GM18951 (cell line): ENCODE results near the gene LPCAT2.
"Not testable (repeated sequence)": the region's sequence is repeated elsewhere in the genome, so short reads cannot be mapped to it uniquely, and the experiment has no call there.

Experiments used
- POLR2A ChIP-seq: IDR thresholded peaks from 4 replicates; pipeline ENCODE4 v1.6.1; 2011; ENCODE audit warnings: mild to moderate bottlenecking; ENCODE audit not compliant: insufficient read length, insufficient read depth; ENCODE audit errors: extremely low read depth
- in situ Hi-C: fragments of 300-500 bp; cut with MboI; formaldehyde crosslinking; loops from one replicate; pipeline ENCODE4 v1.12.0; 2022; ENCODE audit warnings: low sequenced_read_pairs, mixed read lengths, inconsistent platforms; ENCODE audit not compliant: unreplicated experiment

LPCAT2 gene

GRCh38 chr16:55575496-55575895 is 66.6 kb downstream of the LPCAT2 start:
- no peak for TF ChIP-seq POLR2A
- in situ Hi-C loops: no loop called here

DNA sequence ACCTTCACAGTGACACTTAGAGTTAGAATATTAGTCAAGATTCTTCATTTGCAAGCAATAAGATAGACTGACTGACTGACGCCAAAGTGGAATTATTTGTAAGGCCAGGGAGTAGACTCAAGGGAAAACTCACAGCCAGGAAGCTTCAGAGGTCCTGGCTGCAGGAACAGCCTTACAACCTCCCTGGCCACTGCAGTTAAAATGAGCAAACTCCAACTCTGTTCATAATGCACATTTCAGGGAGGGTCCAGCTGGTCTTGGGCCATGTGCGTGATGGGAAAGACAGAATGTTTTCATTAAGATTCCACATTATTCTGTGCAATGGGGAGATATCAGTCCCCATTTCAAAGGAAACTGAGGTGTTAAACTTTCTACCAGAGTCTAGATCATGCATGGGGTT is 67.5 kb downstream of the LPCAT2 start:
- TF ChIP-seq POLR2A: no peak
- in situ Hi-C loops: no loop called here

GRCh38 chr16:55577887-55578286 is 69.0 kb downstream of the LPCAT2 start:
- in situ Hi-C loops: no loop called here
- no peak for TF ChIP-seq POLR2A

DNA sequence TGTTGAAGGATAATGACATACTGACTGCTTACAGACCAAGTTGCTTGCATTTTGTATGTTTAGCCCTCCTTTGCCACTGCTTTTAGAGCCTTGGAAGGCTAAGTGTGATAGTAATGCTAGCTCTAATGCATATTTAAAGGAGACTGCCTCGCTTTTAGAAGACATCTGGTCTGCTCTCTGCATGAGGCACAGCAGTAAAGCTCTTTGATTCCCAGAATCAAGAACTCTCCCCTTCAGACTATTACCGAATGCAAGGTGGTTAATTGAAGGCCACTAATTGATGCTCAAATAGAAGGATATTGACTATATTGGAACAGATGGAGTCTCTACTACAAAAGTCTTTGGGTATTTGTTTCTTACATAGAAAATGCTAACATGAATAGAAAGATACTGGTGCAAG is 76.8 kb downstream of the LPCAT2 start:
- no peak for TF ChIP-seq POLR2A
- in situ Hi-C loops: no loop called here

DNA sequence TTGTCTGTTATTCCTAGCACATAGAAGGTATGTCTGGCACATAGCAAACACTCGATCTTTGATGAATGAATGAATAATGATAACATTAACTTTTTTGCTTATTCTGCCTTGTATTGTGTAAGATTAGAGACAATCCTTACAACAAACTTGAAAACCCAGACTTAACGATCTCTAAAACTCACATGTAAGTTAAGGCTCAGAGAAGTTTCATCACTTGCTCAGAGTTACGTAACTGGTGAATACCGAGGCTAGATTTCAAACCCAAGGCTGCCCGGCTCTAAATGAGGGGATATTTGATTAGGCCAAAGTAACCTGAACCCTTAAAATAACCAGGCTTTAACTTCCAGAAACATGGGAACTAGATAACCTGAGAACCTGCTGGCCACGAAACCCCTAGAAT is 79.9 kb downstream of the LPCAT2 start:
- in situ Hi-C loops: no loop called here

GRCh38 chr16:55592306-55592705 is 83.4 kb downstream of the LPCAT2 start:
- no peak for TF ChIP-seq POLR2A
- in situ Hi-C loops: no loop called here

More for the DNA sequence above, 79.9 kb downstream of the LPCAT2 start:
- no peak for TF ChIP-seq POLR2A

- TF ChIP-seq POLR2A: no peak
- in situ Hi-C loops: no loop called here
Measured at GRCh38 chr16:55597928-55598327, 89.1 kb downstream of the LPCAT2 start.

GRCh38 chr16:55605754-55606336 is 97.0 kb downstream of the LPCAT2 start:
- in situ Hi-C loops: no loop called here
- no peak for TF ChIP-seq POLR2A

- no peak for TF ChIP-seq POLR2A
- in situ Hi-C loops: no loop called here
Measured at GRCh38 chr16:55613613-55614335, 104.9 kb downstream of the LPCAT2 start.

GRCh38 chr16:55615071-55615470 is 106.2 kb downstream of the LPCAT2 start:
- in situ Hi-C loops: no loop called here
- no peak for TF ChIP-seq POLR2A

GRCh38 chr16:55615670-55616069 is 106.8 kb downstream of the LPCAT2 start:
- in situ Hi-C loops: not testable (repeated sequence)

DNA sequence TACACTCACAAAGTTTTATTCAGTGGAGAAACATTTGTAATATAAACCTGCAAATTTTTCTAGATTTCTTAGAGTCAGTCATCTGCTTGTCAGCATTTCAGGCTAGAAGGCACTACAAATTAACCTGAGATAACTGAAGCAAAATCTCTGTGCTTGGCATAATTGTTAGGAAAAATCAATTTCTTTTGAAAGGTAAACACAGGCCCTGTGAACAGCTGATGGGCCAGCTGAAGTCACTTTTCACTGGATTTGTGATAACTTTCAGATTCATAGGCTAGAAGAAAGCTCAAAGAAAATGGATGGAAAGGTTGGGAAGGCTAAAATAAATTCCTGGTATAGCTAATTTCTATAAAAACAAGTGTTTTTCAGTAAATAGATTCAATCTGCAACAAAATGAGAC is 112.9 kb downstream of the LPCAT2 start:
- TF ChIP-seq POLR2A: no peak
- in situ Hi-C loops: no loop called here

DNA sequence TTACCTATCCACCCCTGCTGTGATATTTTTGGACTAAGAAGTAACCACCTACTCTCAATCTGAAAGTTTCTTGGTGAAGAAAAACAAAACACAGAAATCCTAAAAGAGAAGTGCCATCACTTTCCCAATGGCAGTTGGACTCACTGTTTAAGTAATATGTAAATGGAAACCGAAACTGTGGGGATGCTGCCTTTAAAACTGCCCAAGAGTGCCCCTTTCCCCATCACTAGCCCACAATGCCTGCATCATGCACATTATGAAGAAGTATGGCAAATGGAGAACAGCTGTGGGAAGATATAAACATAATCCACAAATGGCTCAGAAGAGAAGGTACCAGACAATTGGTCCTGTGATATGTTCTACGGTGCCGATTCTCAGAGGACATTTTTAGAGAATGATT is 113.4 kb downstream of the LPCAT2 start:
- no peak for TF ChIP-seq POLR2A
- in situ Hi-C loops: no loop called here

- in situ Hi-C loops: no loop called here
- no peak for TF ChIP-seq POLR2A
Measured at GRCh38 chr16:55622930-55623561, 114.2 kb downstream of the LPCAT2 start.
